ENCODE results near the gene PP2D1. TPM values are rescaled to one million over a fixed set of nuclear protein-coding genes. Genes with fewer than 3 reads are reported as not detected.

Gene PP2D1
- total and polyA plus RNA-seq, 4 donors, result not detected

GRCh38 chr3:20043396-20043795 is 31.3 kb upstream of the PP2D1 start:
- Histone ChIP-seq H3K4me3 (ENCODE audit: low read length in 2 of 2) (no peak overlapping the region), H3K9me3 (ENCODE audit: control insufficient read depth, low read length) (no peaks in the 10 kb centered on the region), H3K36me3 (ENCODE audit: control insufficient read depth in 1 of 2, insufficient read depth in 2 of 2, low read length in 1 of 2) (no peaks in the 10 kb centered on the region), H3K27ac (ENCODE audit: low read depth in 1 of 2, low read length in 2 of 2) (peak overlapping the region in 1 of 2 donors; percentile 1), H3K4me1 (ENCODE audit: control insufficient read depth in 1 of 2, insufficient read depth in 2 of 2, low read length in 2 of 2) (peaks cover 0 to 7% of the 10 kb centered on the region in 2 donors), H3K27me3 (ENCODE audit: control insufficient read depth in 1 of 2, insufficient read depth in 2 of 2, low read length in 1 of 2) (no peaks in the 10 kb centered on the region)
- 24 to 29% methylated on average over 4 of the region's 4 CpGs for WGBS, 2 donors
- DNase-seq (peak; percentile 88 to 92), ATAC-seq (ENCODE audit: low FRiP score) (peak; percentile 6)
- intact Hi-C loops (cut with DNase I), result loop anchor here in 1 of 2 donors (5.0 to 10.0 kb wide), 2 partner anchors 144 to 159 kb away; partner anchors contain the start of gene SGO1

GRCh38 chr3:20042331-20042730 is 30.3 kb upstream of the PP2D1 start:
- intact Hi-C loops (cut with DNase I), result loop anchor here in 1 of 2 donors (5.0 to 10.0 kb wide), 2 partner anchors 145 to 158 kb away; partner anchors contain the start of gene SGO1
- no peak overlapping the region for H3K27ac ChIP-seq (ENCODE audit: low read depth in 1 of 2, low read length in 2 of 2)
- no peak overlapping the region for H3K4me3 ChIP-seq (ENCODE audit: low read length in 2 of 2)
- no peaks in the 10 kb centered on the region for H3K27me3 ChIP-seq (ENCODE audit: control insufficient read depth in 1 of 2, insufficient read depth in 2 of 2, low read length in 1 of 2)
- H3K36me3 ChIP-seq (ENCODE audit: control insufficient read depth in 1 of 2, insufficient read depth in 2 of 2, low read length in 1 of 2), result no peaks in the 10 kb centered on the region
- DNase-seq, result no peak
- ATAC-seq (ENCODE audit: low FRiP score), result no peak
- 60 to 87% methylated on average over 5 of the region's 5 CpGs for WGBS, 2 donors
- H3K9me3 ChIP-seq (ENCODE audit: control insufficient read depth, low read length), result no peaks in the 10 kb centered on the region
- H3K4me1 ChIP-seq (ENCODE audit: control insufficient read depth in 1 of 2, insufficient read depth in 2 of 2, low read length in 2 of 2), result peaks cover 0 to 3% of the 10 kb centered on the region in 2 donors

- DNase-seq (peak; percentile 94 to 95), ATAC-seq (ENCODE audit: low FRiP score) (peak; percentile 89)
- Histone ChIP-seq H3K4me1 (ENCODE audit: control insufficient read depth in 1 of 2, insufficient read depth in 2 of 2, low read length in 2 of 2) (peaks cover 0 to 3% of the 10 kb centered on the region in 2 donors), H3K4me3 (ENCODE audit: low read length in 2 of 2) (peak overlapping the region; percentile 72 to 91), H3K36me3 (ENCODE audit: control insufficient read depth in 1 of 2, insufficient read depth in 2 of 2, low read length in 1 of 2) (no peaks in the 10 kb centered on the region), H3K27me3 (ENCODE audit: control insufficient read depth in 1 of 2, insufficient read depth in 2 of 2, low read length in 1 of 2) (no peaks in the 10 kb centered on the region), H3K9me3 (ENCODE audit: control insufficient read depth, low read length) (no peaks in the 10 kb centered on the region), H3K27ac (ENCODE audit: low read depth in 1 of 2, low read length in 2 of 2) (peak overlapping the region in 1 of 2 donors; percentile 69)
- 0% methylated on average over 28 of the region's 28 CpGs for WGBS, 2 donors
- intact Hi-C loops (cut with DNase I), result loop anchor here in 1 of 2 donors (2.0 to 10.0 kb wide), 3 partner anchors 94 to 156 kb away; partner anchors contain the start of genes RAB5A and SGO1
Measured at GRCh38 chr3:20041197-20041780, 29.2 kb upstream of the PP2D1 start.

- Histone ChIP-seq H3K4me1 (ENCODE audit: control insufficient read depth in 1 of 2, insufficient read depth in 2 of 2, low read length in 2 of 2) (peaks cover 0 to 3% of the 10 kb centered on the region in 2 donors), H3K9me3 (ENCODE audit: control insufficient read depth, low read length) (no peaks in the 10 kb centered on the region), H3K4me3 (ENCODE audit: low read length in 2 of 2) (peak overlapping the region; percentile 72 to 91), H3K27ac (ENCODE audit: low read depth in 1 of 2, low read length in 2 of 2) (peak overlapping the region; percentile 20 to 69), H3K36me3 (ENCODE audit: control insufficient read depth in 1 of 2, insufficient read depth in 2 of 2, low read length in 1 of 2) (no peaks in the 10 kb centered on the region), H3K27me3 (ENCODE audit: control insufficient read depth in 1 of 2, insufficient read depth in 2 of 2, low read length in 1 of 2) (no peaks in the 10 kb centered on the region)
- intact Hi-C loops (cut with DNase I), result loop anchor here in 1 of 2 donors (2.0 to 10.0 kb wide), 3 partner anchors 94 to 156 kb away; partner anchors contain the start of genes RAB5A and SGO1
- DNase-seq, result peak; percentile 88 to 91
- WGBS, 2 donors, result 0 to 1% methylated on average over 45 to 64 of the region's 64 CpGs
- peak; percentile 80 for ATAC-seq (ENCODE audit: low FRiP score)
Measured at GRCh38 chr3:20040548-20041196, 28.6 kb upstream of the PP2D1 start.

- H3K9me3 ChIP-seq (ENCODE audit: control insufficient read depth, low read length), result no peaks in the 10 kb centered on the region
- no peaks in the 10 kb centered on the region for H3K27me3 ChIP-seq (ENCODE audit: control insufficient read depth in 1 of 2, insufficient read depth in 2 of 2, low read length in 1 of 2)
- H3K36me3 ChIP-seq (ENCODE audit: control insufficient read depth in 1 of 2, insufficient read depth in 2 of 2, low read length in 1 of 2), result no peaks in the 10 kb centered on the region
- peak; percentile 89 for ATAC-seq (ENCODE audit: low FRiP score)
- H3K4me3 ChIP-seq (ENCODE audit: low read length in 2 of 2), result peak within 1 kb of the TSS; percentile 72 to 91
- H3K4me1 ChIP-seq (ENCODE audit: control insufficient read depth in 1 of 2, insufficient read depth in 2 of 2, low read length in 2 of 2), result peaks cover 0 to 3% of the 10 kb centered on the region in 2 donors
- intact Hi-C loops (cut with DNase I), result loop anchor here (2.0 to 10.0 kb wide), 4 partner anchors 93 to 155 kb away; partner anchors contain the start of genes RAB5A (in 2 of the 2) and SGO1 (in 1 of the 2)
- H3K27ac ChIP-seq (ENCODE audit: low read depth in 1 of 2, low read length in 2 of 2), result peak within 1 kb of the TSS; percentile 20 to 98
- peak; percentile 88 to 92 for DNase-seq
- 1% methylated on average over 27 to 75 of the region's 75 CpGs for WGBS, 2 donors
Measured at GRCh38 chr3:20039765-20040547, 27.9 kb upstream of the PP2D1 start, which contains the start of gene KAT2B. TSS of gene KAT2B (plus strand) at chr3:20040446. CDS start at chr3:20040478, 32 bp downstream.

- WGBS, 2 donors, result 0% methylated on average over 4 of the region's 4 CpGs
- DNase-seq (no peak), ATAC-seq (ENCODE audit: low FRiP score) (no peak)
- intact Hi-C loops (cut with DNase I), result loop anchor here in 1 of 2 donors (10.0 kb wide), 1 partner anchor 95 kb away; the partner anchor contains the start of gene RAB5A
- no peaks in the 10 kb centered on the region for H3K9me3 ChIP-seq (ENCODE audit: control insufficient read depth, low read length)
- H3K4me3 ChIP-seq (ENCODE audit: low read length in 2 of 2), result peak overlapping the region; percentile 72 to 91
- H3K36me3 ChIP-seq (ENCODE audit: control insufficient read depth in 1 of 2, insufficient read depth in 2 of 2, low read length in 1 of 2), result no peaks in the 10 kb centered on the region
- H3K4me1 ChIP-seq (ENCODE audit: control insufficient read depth in 1 of 2, insufficient read depth in 2 of 2, low read length in 2 of 2), result peaks cover 0 to 3% of the 10 kb centered on the region in 2 donors
- no peaks in the 10 kb centered on the region for H3K27me3 ChIP-seq (ENCODE audit: control insufficient read depth in 1 of 2, insufficient read depth in 2 of 2, low read length in 1 of 2)
- peak overlapping the region; percentile 6 to 72 for H3K27ac ChIP-seq (ENCODE audit: low read depth in 1 of 2, low read length in 2 of 2)
Measured at GRCh38 chr3:20039466-20039764, 27.4 kb upstream of the PP2D1 start.

GRCh38 chr3:20038699-20039465 is 26.8 kb upstream of the PP2D1 start:
- intact Hi-C loops (cut with DNase I), result loop anchor here in 1 of 2 donors (10.0 kb wide), 1 partner anchor 94 kb away; the partner anchor contains the start of gene RAB5A
- Histone ChIP-seq H3K27ac (ENCODE audit: low read depth in 1 of 2, low read length in 2 of 2) (peak overlapping the region in 1 of 2 donors; percentile 6), H3K4me1 (ENCODE audit: control insufficient read depth in 1 of 2, insufficient read depth in 2 of 2, low read length in 2 of 2) (peaks cover 0 to 3% of the 10 kb centered on the region in 2 donors), H3K27me3 (ENCODE audit: control insufficient read depth in 1 of 2, insufficient read depth in 2 of 2, low read length in 1 of 2) (no peaks in the 10 kb centered on the region), H3K36me3 (ENCODE audit: control insufficient read depth in 1 of 2, insufficient read depth in 2 of 2, low read length in 1 of 2) (no peaks in the 10 kb centered on the region), H3K4me3 (ENCODE audit: low read length in 2 of 2) (peak overlapping the region; percentile 72 to 91), H3K9me3 (ENCODE audit: control insufficient read depth, low read length) (no peaks in the 10 kb centered on the region)
- no peak for DNase-seq
- no peak for ATAC-seq (ENCODE audit: low FRiP score)
- whole genome bisulfite sequencing, 2 donors, result 9 to 11% methylated on average over 16 of the region's 16 CpGs
